GM12878 (cell line): Measurements from ENCODE around the gene ASS1. TPM values are rescaled to one million over a fixed set of nuclear protein-coding genes. Genes with fewer than 3 reads are reported as not detected.

Experiments
- ATAC-seq: fragments of 200-7000 bp; cut with Tn5 transposase; 3 replicates; pipeline ENCODE4 v1.9.1; 2020; ENCODE audit warnings: mild to moderate bottlenecking, moderate library complexity
- BruUV-seq: library from RNA; stranded (reverse); fragments of 400-500 nt; replicated peaks from 2 replicates; lab custom pipeline; 2021; lab: Mats Ljungman, UMichigan
- CTCF ChIA-PET: fragments of 300-600 bp; sonication (Branson Sonifier 250); formaldehyde crosslinking; extraction: SDS; loops from one replicate; lab custom pipeline; 2021; ENCODE audit warnings: inconsistent platforms; lab: Yijun Ruan, JAX
- POLR2A ChIA-PET: fragments of 350-600 bp; formaldehyde crosslinking; extraction: SDS; loops from one replicate; lab custom pipeline; 2021; ENCODE audit warnings: inconsistent platforms; lab: Charles Lee
- RAD21 ChIA-PET: fragments of 300-600 bp; sonication (Branson Sonifier 250); formaldehyde crosslinking; loops from one replicate; lab custom pipeline; 2023; ENCODE audit warnings: antibody characterized with exemption; ENCODE audit not compliant: unreplicated experiment; lab: Charles Lee
- SMC1A ChIA-PET: fragments of 300-600 bp; sonication (Branson Sonifier 250); formaldehyde crosslinking; loops from one replicate; lab custom pipeline; 2023; ENCODE audit not compliant: unreplicated experiment, uncharacterized antibody; lab: Charles Lee
- DNase-seq: peaks from one replicate; pipeline ENCODE4 v3.0.0-alpha.2; 2011; ENCODE audit warnings: low read depth, low spot score
- FAIRE-seq: peaks from 3 replicates; lab custom pipeline; 2011; peaks lifted over from hg19 to GRCh38; lab: Jason Lieb, UNC
- H2AFZ ChIP-seq: 2 replicates; pipeline ENCODE4 v1.6.0; 2011; ENCODE audit warnings: low read depth, low read length, control low read depth; ENCODE audit not compliant: control insufficient read depth
- H3K27ac ChIP-seq: 2 replicates; pipeline ENCODE4 v1.5.1; 2011; ENCODE audit warnings: control low read depth; ENCODE audit not compliant: control insufficient read depth, insufficient read depth
- H3K27me3 ChIP-seq, 2 experiments: replicated peaks in 1 of 2; 2 replicates each; pipeline versions ENCODE4 v1.6.0 to v1.6.1; 2011; ENCODE audit warnings: low read length in 1 of 2; ENCODE audit not compliant: control insufficient read depth in 2 of 2, insufficient read depth in 2 of 2
- H3K36me3 ChIP-seq, 2 experiments: 2 replicates each; pipeline ENCODE4 v1.5.1; 2011; ENCODE audit warnings: low read length in 1 of 2; ENCODE audit not compliant: control insufficient read depth in 2 of 2, insufficient read depth in 2 of 2
- H3K4me1 ChIP-seq: 2 replicates; pipeline ENCODE4 v1.6.1; 2011; ENCODE audit warnings: mild to moderate bottlenecking, low read length, moderate library complexity, mixed read lengths; ENCODE audit not compliant: control insufficient read depth, insufficient read depth
- H3K4me2 ChIP-seq: 2 replicates; pipeline ENCODE4 v1.6.0; 2011; ENCODE audit warnings: control low read depth; ENCODE audit not compliant: control insufficient read depth, insufficient read depth
- H3K4me3 ChIP-seq: fragments of 200-600 bp; sonication (generic); 2 replicates; pipeline ENCODE4 v1.5.1; 2016
- H3K79me2 ChIP-seq: 2 replicates; pipeline ENCODE4 v1.6.0; 2011; ENCODE audit warnings: low read length; ENCODE audit not compliant: control insufficient read depth, insufficient read depth
- H3K9ac ChIP-seq: 2 replicates; pipeline ENCODE4 v1.8.0; 2011; ENCODE audit warnings: low read length, control low read depth, mixed read lengths; ENCODE audit not compliant: control insufficient read depth, insufficient read depth
- H3K9me3 ChIP-seq: replicated peaks from 3 replicates; pipeline ENCODE4 v1.5.1; 2011; ENCODE audit warnings: mild to moderate bottlenecking, low read length; ENCODE audit not compliant: control insufficient read depth, insufficient read depth
- H4K20me1 ChIP-seq: 2 replicates; pipeline ENCODE4 v1.6.0; 2011; ENCODE audit not compliant: control insufficient read depth, insufficient read depth
- KLF5 ChIP-seq: fragments of 450-650 bp; IDR thresholded peaks from 2 replicates; pipeline ENCODE4 v1.6.1; 2014; ENCODE audit warnings: mild to moderate bottlenecking; ENCODE audit not compliant: partially characterized antibody
- MEF2B ChIP-seq: fragments of 450-650 bp; IDR thresholded peaks from 2 replicates; pipeline ENCODE4 v1.6.1; 2018; ENCODE audit warnings: mild to moderate bottlenecking, moderate library complexity; ENCODE audit not compliant: partially characterized antibody, poor library complexity, severe bottlenecking
- NFXL1 ChIP-seq: fragments of 450-650 bp; IDR thresholded peaks from 2 replicates; pipeline ENCODE4 v1.6.1; 2017; ENCODE audit warnings: antibody characterized with exemption, mild to moderate bottlenecking, borderline replicate concordance
- RCOR1 ChIP-seq: conservative IDR thresholded peaks from 2 replicates; pipeline ENCODE4 v1.6.1; 2012; ENCODE audit warnings: low read depth, low read length, improper control_type of control experiment
- SP1 ChIP-seq: IDR thresholded peaks from one replicate; pipeline ENCODE4 v1.6.1; 2011; ENCODE audit warnings: low read depth, low read length
- YBX1 ChIP-seq: fragments of 450-650 bp; IDR thresholded peaks from 2 replicates; pipeline ENCODE4 v1.6.1; 2016; ENCODE audit warnings: antibody characterized with exemption
- WGBS: methylation state at CpG from one replicate; pipeline ENCODE4 v1.1.6; 2016; ENCODE audit warnings: low lambda C conversion rate; ENCODE audit not compliant: insufficient replicate concordance, insufficient coverage; ENCODE audit errors: missing lambda C conversion rate; 5-methylcytosine and 5-hydroxymethylcytosine counted together
- in situ Hi-C: fragments of 300-500 bp; cut with MboI; formaldehyde crosslinking; loops from 9 replicates; pipeline ENCODE4 v1.14.3; 2018; ENCODE audit warnings: mixed read lengths
- intact Hi-C: fragments of 100-400 bp; cut with micrococcal nuclease; formaldehyde crosslinking; loops from one replicate; pipeline ENCODE4 v1.14.2; 2022; ENCODE audit not compliant: unreplicated experiment
- polyA plus RNA-seq, 11 experiments: library from polyadenylated mRNA; depleted of rRNA in 4 of 11; unstranded in 6 of 11; stranded (reverse) in 5 of 11; fragments of >200 nt; fragmentation: Nextera tagmentation in 4 of 11; fragmentation: Illumina TruSeq in 1 of 11; extraction: Ambion mirVana in 4 of 11; extraction: Trizol in 1 of 11; gene quantifications; 1 replicate in 1 of 11; 2 replicates in 10 of 11; pipeline versions ENCODE4 v1.2.1 to v1.2.3, GENCODE V29; 2011 to 2016; ENCODE audit warnings: inconsistent platforms in 2 of 11, missing spikeins in 2 of 11, low read depth in 1 of 11
- total RNA-seq, 4 experiments: library from RNA; depleted of rRNA in 3 of 4; stranded (reverse); fragments of >200 nt in 3 of 4; fragmentation: Illumina TruSeq in 1 of 4; extraction: Trizol in 1 of 4; gene quantifications; 2 replicates each; pipeline versions ENCODE4 v1.2.1 to v1.2.3, GENCODE V29; 2013 to 2021
- TF ChIP-seq, protein P1 (sequence below): fragments of 450-650 bp; IDR thresholded peaks from 2 replicates; pipeline ENCODE4 v1.6.1; 2017; ENCODE audit warnings: low read depth, mild to moderate bottlenecking, moderate library complexity
- TF ChIP-seq, protein P2 (sequence below): IDR thresholded peaks from 2 replicates; pipeline ENCODE4 v1.6.1; 2012; ENCODE audit warnings: improper control_type of control experiment, low read depth, low read length; ENCODE audit not compliant: insufficient replicate concordance

ASS1 gene
- total and polyA plus RNA-seq, 10 of the 15 experiments (the other 5 are each of a cell fraction or from before 2014, with no cell fraction given): 0.10 to 6.1 (median 0.28) TPM; not detected in 3

DNA sequence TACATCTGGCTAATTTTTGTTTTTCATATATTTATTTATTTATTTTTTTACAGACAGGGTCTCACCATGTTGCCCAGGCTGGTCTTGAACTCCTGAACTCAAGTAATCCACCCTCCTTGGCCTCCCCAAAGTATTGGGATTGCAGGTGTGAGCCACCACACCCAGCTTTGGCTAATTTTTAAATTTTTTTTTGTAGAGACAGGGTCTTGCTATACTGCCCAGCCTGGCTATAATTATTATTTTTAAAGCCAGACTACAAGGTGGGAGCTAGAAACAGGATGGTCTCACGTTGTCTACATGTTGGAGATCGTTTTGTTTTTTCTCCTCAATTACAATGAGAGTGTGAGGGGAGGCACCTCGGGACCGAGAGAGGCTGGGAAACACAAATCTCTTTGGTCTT is 23.8 kb downstream of the ASS1 start:
- in situ Hi-C loops (no loop called here), intact Hi-C loops (no loop called here)
- Histone ChIP-seq H2AFZ (no peak overlapping the region), H3K27me3 (peaks cover 2 to 7% of the 10 kb centered on the region in 2 experiments; a peak in 3 of 4 replicates), H3K27ac (no peak overlapping the region), H3K9ac (no peak overlapping the region), H3K4me2 (no peak overlapping the region), H3K79me2 (no peaks in the 10 kb centered on the region), H3K4me1 (no peaks in the 10 kb centered on the region), H3K4me3 (no peak overlapping the region), H3K36me3 (no peaks in the 10 kb centered on the region), H4K20me1 (no peaks in the 10 kb centered on the region), H3K9me3 (no peaks in the 10 kb centered on the region)
- RAD21 ChIA-PET: no interaction called here
- WGBS: 5% methylated on average over 4 of the region's 4 CpGs
- TF ChIP-seq YBX1: no peak
- no peak for TF ChIP-seq NFXL1
- TF ChIP-seq, protein P1, sequence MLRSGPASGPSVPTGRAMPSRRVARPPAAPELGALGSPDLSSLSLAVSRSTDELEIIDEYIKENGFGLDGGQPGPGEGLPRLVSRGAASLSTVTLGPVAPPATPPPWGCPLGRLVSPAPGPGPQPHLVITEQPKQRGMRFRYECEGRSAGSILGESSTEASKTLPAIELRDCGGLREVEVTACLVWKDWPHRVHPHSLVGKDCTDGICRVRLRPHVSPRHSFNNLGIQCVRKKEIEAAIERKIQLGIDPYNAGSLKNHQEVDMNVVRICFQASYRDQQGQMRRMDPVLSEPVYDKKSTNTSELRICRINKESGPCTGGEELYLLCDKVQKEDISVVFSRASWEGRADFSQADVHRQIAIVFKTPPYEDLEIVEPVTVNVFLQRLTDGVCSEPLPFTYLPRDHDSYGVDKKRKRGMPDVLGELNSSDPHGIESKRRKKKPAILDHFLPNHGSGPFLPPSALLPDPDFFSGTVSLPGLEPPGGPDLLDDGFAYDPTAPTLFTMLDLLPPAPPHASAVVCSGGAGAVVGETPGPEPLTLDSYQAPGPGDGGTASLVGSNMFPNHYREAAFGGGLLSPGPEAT: no peak
- CTCF ChIA-PET: interaction anchor here (1.0 kb wide), 1 partner anchor 11 kb away, joined by 4 read pairs; no protein-coding TSS in a partner anchor
- BruUV-seq: no TSS peak
- POLR2A ChIA-PET: no interaction called here
- DNase-seq (no peak), ATAC-seq (no peak), FAIRE-seq (no peak)
- SMC1A ChIA-PET: no interaction called here

GRCh38 chr9:130470269-130470668 is 25.5 kb downstream of the ASS1 start:
- H3K4me1 ChIP-seq: no peaks in the 10 kb centered on the region
- WGBS: 51% methylated on average over 10 of the region's 10 CpGs
- no peak overlapping the region for H3K4me2 ChIP-seq
- BruUV-seq: no TSS peak
- no peaks in the 10 kb centered on the region for H3K36me3 ChIP-seq
- no peaks in the 10 kb centered on the region for H3K79me2 ChIP-seq
- H2AFZ ChIP-seq: no peak overlapping the region
- no peaks in the 10 kb centered on the region for H4K20me1 ChIP-seq
- no peak overlapping the region for H3K4me3 ChIP-seq
- ATAC-seq (no peak), DNase-seq (no peak), FAIRE-seq (no peak)
- RAD21 ChIA-PET: no interaction called here
- no peak overlapping the region for H3K9ac ChIP-seq
- peaks cover 2 to 7% of the 10 kb centered on the region in 2 experiments; a peak in 3 of 4 replicates for H3K27me3 ChIP-seq
- in situ Hi-C loops (no loop called here), intact Hi-C loops (no loop called here)
- H3K27ac ChIP-seq: no peak overlapping the region
- CTCF ChIA-PET: no interaction called here
- no peaks in the 10 kb centered on the region for H3K9me3 ChIP-seq
- POLR2A ChIA-PET: no interaction called here
- SMC1A ChIA-PET: no interaction called here
- TF ChIP-seq, protein P2, sequence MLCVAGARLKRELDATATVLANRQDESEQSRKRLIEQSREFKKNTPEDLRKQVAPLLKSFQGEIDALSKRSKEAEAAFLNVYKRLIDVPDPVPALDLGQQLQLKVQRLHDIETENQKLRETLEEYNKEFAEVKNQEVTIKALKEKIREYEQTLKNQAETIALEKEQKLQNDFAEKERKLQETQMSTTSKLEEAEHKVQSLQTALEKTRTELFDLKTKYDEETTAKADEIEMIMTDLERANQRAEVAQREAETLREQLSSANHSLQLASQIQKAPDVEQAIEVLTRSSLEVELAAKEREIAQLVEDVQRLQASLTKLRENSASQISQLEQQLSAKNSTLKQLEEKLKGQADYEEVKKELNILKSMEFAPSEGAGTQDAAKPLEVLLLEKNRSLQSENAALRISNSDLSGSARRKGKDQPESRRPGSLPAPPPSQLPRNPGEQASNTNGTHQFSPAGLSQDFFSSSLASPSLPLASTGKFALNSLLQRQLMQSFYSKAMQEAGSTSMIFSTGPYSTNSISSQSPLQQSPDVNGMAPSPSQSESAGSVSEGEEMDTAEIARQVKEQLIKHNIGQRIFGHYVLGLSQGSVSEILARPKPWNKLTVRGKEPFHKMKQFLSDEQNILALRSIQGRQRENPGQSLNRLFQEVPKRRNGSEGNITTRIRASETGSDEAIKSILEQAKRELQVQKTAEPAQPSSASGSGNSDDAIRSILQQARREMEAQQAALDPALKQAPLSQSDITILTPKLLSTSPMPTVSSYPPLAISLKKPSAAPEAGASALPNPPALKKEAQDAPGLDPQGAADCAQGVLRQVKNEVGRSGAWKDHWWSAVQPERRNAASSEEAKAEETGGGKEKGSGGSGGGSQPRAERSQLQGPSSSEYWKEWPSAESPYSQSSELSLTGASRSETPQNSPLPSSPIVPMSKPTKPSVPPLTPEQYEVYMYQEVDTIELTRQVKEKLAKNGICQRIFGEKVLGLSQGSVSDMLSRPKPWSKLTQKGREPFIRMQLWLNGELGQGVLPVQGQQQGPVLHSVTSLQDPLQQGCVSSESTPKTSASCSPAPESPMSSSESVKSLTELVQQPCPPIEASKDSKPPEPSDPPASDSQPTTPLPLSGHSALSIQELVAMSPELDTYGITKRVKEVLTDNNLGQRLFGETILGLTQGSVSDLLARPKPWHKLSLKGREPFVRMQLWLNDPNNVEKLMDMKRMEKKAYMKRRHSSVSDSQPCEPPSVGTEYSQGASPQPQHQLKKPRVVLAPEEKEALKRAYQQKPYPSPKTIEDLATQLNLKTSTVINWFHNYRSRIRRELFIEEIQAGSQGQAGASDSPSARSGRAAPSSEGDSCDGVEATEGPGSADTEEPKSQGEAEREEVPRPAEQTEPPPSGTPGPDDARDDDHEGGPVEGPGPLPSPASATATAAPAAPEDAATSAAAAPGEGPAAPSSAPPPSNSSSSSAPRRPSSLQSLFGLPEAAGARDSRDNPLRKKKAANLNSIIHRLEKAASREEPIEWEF: no peak
- TF ChIP-seq SP1 (no peak), RCOR1 (no peak), MEF2B (no peak), KLF5 (no peak)
